ENCODE results near the gene AIF1L. TPM values are rescaled to one million over a fixed set of nuclear protein-coding genes. Genes with fewer than 3 reads are reported as not detected.
"Not testable (repeated sequence)": the region's sequence is repeated elsewhere in the genome, so short reads cannot be mapped to it uniquely, and the experiment has no call there.

Gene AIF1L
- polyA plus RNA-seq, 2 donors = 59.3 to 184 TPM

- WGBS, 2 donors = 79 to 87% methylated on average over 8 of the region's 8 CpGs
- Histone ChIP-seq H3K27ac (ENCODE audit: low read depth in 2 of 2, low read length in 1 of 2) (no peak overlapping the region), H3K27me3 (ENCODE audit: control insufficient read depth in 1 of 2, insufficient read depth in 2 of 2, low read length in 2 of 2) (no peaks in the 10 kb centered on the region)
Observed at GRCh38 chr9:131097948-131098278, 1.6 kb downstream of the AIF1L start.

GRCh38 chr9:131098391-131099101 is 2.2 kb downstream of the AIF1L start:
- Histone ChIP-seq H3K9me3 (ENCODE audit: control insufficient read depth in 2 of 2, insufficient read depth in 1 of 2, low read depth in 1 of 2, low read length in 1 of 2) (no peaks in the 10 kb centered on the region), H3K36me3 (ENCODE audit: control insufficient read depth in 2 of 2, insufficient read depth in 2 of 2, low read length in 1 of 2) (peaks cover 0 to 5% of the 10 kb centered on the region in 2 donors), H3K4me1 (ENCODE audit: control insufficient read depth in 2 of 2, insufficient read depth in 2 of 2, low read length in 1 of 2) (peaks cover 3 to 6% of the 10 kb centered on the region in 2 donors), H3K27ac (ENCODE audit: low read depth in 2 of 2, low read length in 1 of 2) (no peak overlapping the region), H3K27me3 (ENCODE audit: control insufficient read depth in 1 of 2, insufficient read depth in 2 of 2, low read length in 2 of 2) (no peaks in the 10 kb centered on the region), H3K4me3 (ENCODE audit: low read depth in 1 of 2, low read length in 2 of 2) (peak overlapping the region; percentile 63 to 70)
- 81 to 82% methylated on average over 13 of the region's 13 CpGs for whole genome bisulfite sequencing, 2 donors

More at GRCh38 chr9:131097948-131098278, 1.6 kb downstream of the AIF1L start:
- peaks cover 0 to 5% of the 10 kb centered on the region in 2 donors for H3K36me3 ChIP-seq (ENCODE audit: control insufficient read depth in 2 of 2, insufficient read depth in 2 of 2, low read length in 1 of 2)
- H3K4me1 ChIP-seq (ENCODE audit: control insufficient read depth in 2 of 2, insufficient read depth in 2 of 2, low read length in 1 of 2) = peaks cover 3 to 8% of the 10 kb centered on the region in 2 donors
- H3K4me3 ChIP-seq (ENCODE audit: low read depth in 1 of 2, low read length in 2 of 2) = peak overlapping the region; percentile 63 to 70
- no peaks in the 10 kb centered on the region for H3K9me3 ChIP-seq (ENCODE audit: control insufficient read depth in 2 of 2, insufficient read depth in 1 of 2, low read depth in 1 of 2, low read length in 1 of 2)

GRCh38 chr9:131099102-131099606 is 2.8 kb downstream of the AIF1L start:
- peaks cover 0 to 5% of the 10 kb centered on the region in 2 donors for H3K36me3 ChIP-seq (ENCODE audit: control insufficient read depth in 2 of 2, insufficient read depth in 2 of 2, low read length in 1 of 2)
- no peaks in the 10 kb centered on the region for H3K9me3 ChIP-seq (ENCODE audit: control insufficient read depth in 2 of 2, insufficient read depth in 1 of 2, low read depth in 1 of 2, low read length in 1 of 2)
- peaks cover 3 to 6% of the 10 kb centered on the region in 2 donors for H3K4me1 ChIP-seq (ENCODE audit: control insufficient read depth in 2 of 2, insufficient read depth in 2 of 2, low read length in 1 of 2)
- 88% methylated on average over 8 of the region's 8 CpGs for WGBS, 2 donors
- H3K27ac ChIP-seq (ENCODE audit: low read depth in 2 of 2, low read length in 1 of 2) = no peak overlapping the region
- H3K4me3 ChIP-seq (ENCODE audit: low read depth in 1 of 2, low read length in 2 of 2) = peak overlapping the region; percentile 20 to 70
- H3K27me3 ChIP-seq (ENCODE audit: control insufficient read depth in 1 of 2, insufficient read depth in 2 of 2, low read length in 2 of 2) = no peaks in the 10 kb centered on the region

GRCh38 chr9:131099845-131100244 is 3.5 kb downstream of the AIF1L start:
- 90 to 93% methylated on average over 8 of the region's 8 CpGs for WGBS, 2 donors
- H3K27me3 ChIP-seq (ENCODE audit: control insufficient read depth in 1 of 2, insufficient read depth in 2 of 2, low read length in 2 of 2); H3K4me1 ChIP-seq (ENCODE audit: control insufficient read depth in 2 of 2, insufficient read depth in 2 of 2, low read length in 1 of 2); H3K36me3 ChIP-seq (ENCODE audit: control insufficient read depth in 2 of 2, insufficient read depth in 2 of 2, low read length in 1 of 2); H3K27ac ChIP-seq (ENCODE audit: low read depth in 2 of 2, low read length in 1 of 2); H3K4me3 ChIP-seq (ENCODE audit: low read depth in 1 of 2, low read length in 2 of 2); H3K9me3 ChIP-seq (ENCODE audit: control insufficient read depth in 2 of 2, insufficient read depth in 1 of 2, low read depth in 1 of 2, low read length in 1 of 2): not testable (repeated sequence)

GRCh38 chr9:131100445-131100844 is 4.1 kb downstream of the AIF1L start:
- 81 to 82% methylated on average over 9 of the region's 9 CpGs for WGBS, 2 donors
- Histone ChIP-seq H3K4me1 (ENCODE audit: control insufficient read depth in 2 of 2, insufficient read depth in 2 of 2, low read length in 1 of 2) (peaks cover 2 to 3% of the 10 kb centered on the region in 2 donors), H3K4me3 (ENCODE audit: low read depth in 1 of 2, low read length in 2 of 2) (no peak overlapping the region), H3K9me3 (ENCODE audit: control insufficient read depth in 2 of 2, insufficient read depth in 1 of 2, low read depth in 1 of 2, low read length in 1 of 2) (no peaks in the 10 kb centered on the region), H3K27me3 (ENCODE audit: control insufficient read depth in 1 of 2, insufficient read depth in 2 of 2, low read length in 2 of 2) (no peaks in the 10 kb centered on the region), H3K27ac (ENCODE audit: low read depth in 2 of 2, low read length in 1 of 2) (no peak overlapping the region), H3K36me3 (ENCODE audit: control insufficient read depth in 2 of 2, insufficient read depth in 2 of 2, low read length in 1 of 2) (peaks cover 0 to 5% of the 10 kb centered on the region in 2 donors)

- H3K36me3 ChIP-seq (ENCODE audit: control insufficient read depth in 2 of 2, insufficient read depth in 2 of 2, low read length in 1 of 2) = peaks cover 0 to 5% of the 10 kb centered on the region in 2 donors
- 89 to 92% methylated on average over 11 of the region's 11 CpGs for WGBS, 2 donors
- no peaks in the 10 kb centered on the region for H3K27me3 ChIP-seq (ENCODE audit: control insufficient read depth in 1 of 2, insufficient read depth in 2 of 2, low read length in 2 of 2)
- no peak overlapping the region for H3K27ac ChIP-seq (ENCODE audit: low read depth in 2 of 2, low read length in 1 of 2)
- H3K4me1 ChIP-seq (ENCODE audit: control insufficient read depth in 2 of 2, insufficient read depth in 2 of 2, low read length in 1 of 2) = peaks cover 2 to 3% of the 10 kb centered on the region in 2 donors
- no peak overlapping the region for H3K4me3 ChIP-seq (ENCODE audit: low read depth in 1 of 2, low read length in 2 of 2)
- H3K9me3 ChIP-seq (ENCODE audit: control insufficient read depth in 2 of 2, insufficient read depth in 1 of 2, low read depth in 1 of 2, low read length in 1 of 2) = no peaks in the 10 kb centered on the region
Observed at GRCh38 chr9:131101207-131101964, 5.1 kb downstream of the AIF1L start.

- WGBS, 2 donors = 79 to 83% methylated on average over 9 of the region's 9 CpGs
- no peak overlapping the region for H3K27ac ChIP-seq (ENCODE audit: low read depth in 2 of 2, low read length in 1 of 2)
Observed at GRCh38 chr9:131103024-131103423, 6.7 kb downstream of the AIF1L start.

GRCh38 chr9:131103535-131103934 is 7.2 kb downstream of the AIF1L start:
- Histone ChIP-seq H3K36me3 (ENCODE audit: control insufficient read depth in 2 of 2, insufficient read depth in 2 of 2, low read length in 1 of 2) (peaks cover 0 to 5% of the 10 kb centered on the region in 2 donors), H3K4me1 (ENCODE audit: control insufficient read depth in 2 of 2, insufficient read depth in 2 of 2, low read length in 1 of 2) (peaks cover 0 to 2% of the 10 kb centered on the region in 2 donors), H3K27ac (ENCODE audit: low read depth in 2 of 2, low read length in 1 of 2) (no peak overlapping the region), H3K4me3 (ENCODE audit: low read depth in 1 of 2, low read length in 2 of 2) (no peak overlapping the region), H3K27me3 (ENCODE audit: control insufficient read depth in 1 of 2, insufficient read depth in 2 of 2, low read length in 2 of 2) (no peaks in the 10 kb centered on the region), H3K9me3 (ENCODE audit: control insufficient read depth in 2 of 2, insufficient read depth in 1 of 2, low read depth in 1 of 2, low read length in 1 of 2) (no peaks in the 10 kb centered on the region)
- 88 to 96% methylated on average over 3 of the region's 3 CpGs for WGBS, 2 donors

More at GRCh38 chr9:131103024-131103423, 6.7 kb downstream of the AIF1L start:
- Histone ChIP-seq H3K9me3 (ENCODE audit: control insufficient read depth in 2 of 2, insufficient read depth in 1 of 2, low read depth in 1 of 2, low read length in 1 of 2) (no peaks in the 10 kb centered on the region), H3K27me3 (ENCODE audit: control insufficient read depth in 1 of 2, insufficient read depth in 2 of 2, low read length in 2 of 2) (no peaks in the 10 kb centered on the region), H3K4me3 (ENCODE audit: low read depth in 1 of 2, low read length in 2 of 2) (no peak overlapping the region), H3K4me1 (ENCODE audit: control insufficient read depth in 2 of 2, insufficient read depth in 2 of 2, low read length in 1 of 2) (peaks cover 0 to 2% of the 10 kb centered on the region in 2 donors), H3K36me3 (ENCODE audit: control insufficient read depth in 2 of 2, insufficient read depth in 2 of 2, low read length in 1 of 2) (peaks cover 0 to 5% of the 10 kb centered on the region in 2 donors)

GRCh38 chr9:131104016-131104740 is 7.8 kb downstream of the AIF1L start:
- Histone ChIP-seq H3K27ac (ENCODE audit: low read depth in 2 of 2, low read length in 1 of 2) (no peak overlapping the region), H3K27me3 (ENCODE audit: control insufficient read depth in 1 of 2, insufficient read depth in 2 of 2, low read length in 2 of 2) (no peaks in the 10 kb centered on the region)
- 76 to 82% methylated on average over 5 of the region's 5 CpGs for WGBS, 2 donors

More at GRCh38 chr9:131104016-131104740, 7.8 kb downstream of the AIF1L start:
- no peaks in the 10 kb centered on the region for H3K9me3 ChIP-seq (ENCODE audit: control insufficient read depth in 2 of 2, insufficient read depth in 1 of 2, low read depth in 1 of 2, low read length in 1 of 2)
- no peak overlapping the region for H3K4me3 ChIP-seq (ENCODE audit: low read depth in 1 of 2, low read length in 2 of 2)
- H3K4me1 ChIP-seq (ENCODE audit: control insufficient read depth in 2 of 2, insufficient read depth in 2 of 2, low read length in 1 of 2) = peaks cover 0 to 2% of the 10 kb centered on the region in 2 donors
- H3K36me3 ChIP-seq (ENCODE audit: control insufficient read depth in 2 of 2, insufficient read depth in 2 of 2, low read length in 1 of 2) = peaks cover 0 to 4% of the 10 kb centered on the region in 2 donors
